Activated T-cell treated with anti-CD3 and anti-CD28 coated beads, Interleukin-2, amount 50 U/mL, for 1 hour (primary cell): ENCODE data around the gene NLRP6.
"Not testable (repeated sequence)": the region's sequence is repeated elsewhere in the genome, so short reads cannot be mapped to it uniquely, and the experiment has no call there.

Experiments
- DNase-seq: peaks from one replicate; pipeline ENCODE4 v3.0.0-alpha.2; 2020

The NLRP6 gene

GRCh38 chr11:326842-327580 lies 48.8 kb downstream of the NLRP6 start:
- DNase-seq: peak; percentile 63

GRCh38 chr11:327581-327923 lies 49.3 kb downstream of the NLRP6 start:
- no peak for DNase-seq

- no peak for DNase-seq
Measured at GRCh38 chr11:328012-328411, 49.8 kb downstream of the NLRP6 start.

GRCh38 chr11:328516-329100 lies 50.4 kb downstream of the NLRP6 start:
- DNase-seq: not testable (repeated sequence)

- no peak for DNase-seq
Measured at GRCh38 chr11:329886-330253, 51.7 kb downstream of the NLRP6 start.

GRCh38 chr11:330307-330693 lies 52.1 kb downstream of the NLRP6 start:
- no peak for DNase-seq

- DNase-seq: no peak
Measured at GRCh38 chr11:330694-331357, 52.6 kb downstream of the NLRP6 start.

- no peak for DNase-seq
Measured at GRCh38 chr11:331358-332060, 53.3 kb downstream of the NLRP6 start.

GRCh38 chr11:332651-333480 lies 54.7 kb downstream of the NLRP6 start:
- no peak for DNase-seq

- not testable (repeated sequence) for DNase-seq
Measured at GRCh38 chr11:333616-334263, 55.5 kb downstream of the NLRP6 start.

- no peak for DNase-seq
Measured at GRCh38 chr11:334264-334994, 56.2 kb downstream of the NLRP6 start.
